SKM-1 (cell line): ENCODE data around the gene GLP2R.
A peak's percentile ranks its signal among the peaks of the same experiment; 100 is the strongest.

ENCODE experiments used
- DNase-seq: peaks from one replicate; lab custom pipeline; 2025; ENCODE audit not compliant: unreplicated experiment; lab: John Stamatoyannopoulos, UW

The GLP2R gene

GRCh38 chr17:9850151-9850550 lies 24.4 kb downstream of the GLP2R start:
- DNase-seq, result no peak

DNA sequence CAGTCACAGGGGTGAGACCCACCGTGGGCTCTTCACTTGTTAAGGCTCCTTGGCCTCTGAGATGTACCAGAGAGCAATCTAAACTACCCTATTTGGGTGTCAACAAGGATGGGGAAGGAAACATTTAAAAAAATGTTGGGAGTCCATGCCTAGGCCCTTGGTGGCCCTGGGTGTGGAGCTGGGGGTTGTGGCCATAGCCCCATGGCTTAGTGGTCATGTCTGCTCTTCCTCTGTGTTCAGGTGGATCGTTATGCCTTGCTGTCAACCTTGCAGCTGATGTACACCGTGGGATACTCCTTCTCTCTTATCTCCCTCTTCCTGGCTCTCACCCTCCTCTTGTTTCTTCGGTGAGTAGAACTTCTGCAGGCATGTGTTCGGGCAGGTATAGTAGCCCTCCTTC lies 28.5 kb downstream of the GLP2R start:
- no peak for DNase-seq

GRCh38 chr17:9855036-9855435 lies 29.3 kb downstream of the GLP2R start:
- no peak for DNase-seq

DNA sequence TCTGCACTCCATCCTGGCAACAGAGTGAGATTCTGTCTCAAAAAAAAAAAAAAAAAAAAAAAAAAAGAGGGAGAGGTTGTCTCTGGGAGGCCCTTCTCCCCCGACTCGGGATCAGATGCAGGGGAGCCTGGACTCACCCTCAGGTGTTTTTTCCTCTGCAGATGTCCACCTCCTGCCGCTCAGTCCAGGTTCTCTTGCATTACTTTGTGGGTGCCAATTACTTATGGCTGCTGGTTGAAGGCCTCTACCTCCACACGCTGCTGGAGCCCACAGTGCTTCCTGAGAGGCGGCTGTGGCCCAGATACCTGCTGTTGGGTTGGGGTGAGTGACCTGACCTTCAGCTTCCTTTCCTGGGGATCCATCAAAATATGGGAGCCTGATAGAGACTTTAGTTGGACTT lies 34.1 kb downstream of the GLP2R start:
- no peak for DNase-seq

DNA sequence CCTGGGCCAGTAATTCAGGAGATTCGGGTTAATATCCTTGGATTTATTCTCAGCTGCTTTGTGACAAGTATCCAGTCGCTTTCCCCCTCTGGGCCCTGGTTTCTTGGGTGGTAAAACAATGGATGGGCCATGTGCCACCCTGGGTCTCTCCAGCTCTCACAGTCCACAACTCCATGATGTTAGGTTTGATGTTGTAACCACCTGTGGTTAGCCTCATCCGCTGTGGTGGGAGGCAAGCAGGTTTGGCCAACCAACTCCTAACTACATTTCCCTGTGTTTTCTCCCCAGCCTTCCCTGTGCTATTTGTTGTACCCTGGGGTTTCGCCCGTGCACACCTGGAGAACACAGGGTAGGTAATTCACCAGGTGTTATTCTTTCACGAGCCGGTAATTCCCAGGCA lies 35.1 kb downstream of the GLP2R start:
- no peak for DNase-seq

- no peak for DNase-seq
These were observed 36.5 kb downstream of the GLP2R start for GRCh38 chr17:9862220-9862619.

DNA sequence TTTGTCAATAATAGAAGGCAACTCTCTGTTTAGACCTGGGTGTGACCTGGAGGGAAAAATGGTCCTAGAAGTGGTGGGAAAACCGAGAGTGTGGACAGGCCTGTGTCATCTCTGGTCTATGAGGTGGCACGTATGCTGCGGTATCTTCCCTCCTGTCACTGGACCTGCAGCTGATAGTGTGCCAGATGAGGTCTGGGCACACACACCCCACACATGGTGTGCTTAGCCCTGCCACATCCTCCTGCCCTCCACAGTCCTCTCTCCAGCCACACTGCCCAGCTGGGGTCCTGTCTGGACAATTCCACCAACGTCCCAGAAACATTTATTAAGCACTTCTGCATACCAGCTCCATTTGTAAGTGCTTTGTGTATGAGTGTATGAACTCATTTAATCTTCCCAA lies 37.2 kb downstream of the GLP2R start:
- DNase-seq, result no peak

GRCh38 chr17:9865586-9865985 lies 39.9 kb downstream of the GLP2R start:
- DNase-seq, result peak; percentile 10

- DNase-seq, result no peak
These were observed 42.8 kb downstream of the GLP2R start for GRCh38 chr17:9868552-9868951.

GRCh38 chr17:9872852-9873251 lies 47.1 kb downstream of the GLP2R start:
- DNase-seq, result no peak

DNA sequence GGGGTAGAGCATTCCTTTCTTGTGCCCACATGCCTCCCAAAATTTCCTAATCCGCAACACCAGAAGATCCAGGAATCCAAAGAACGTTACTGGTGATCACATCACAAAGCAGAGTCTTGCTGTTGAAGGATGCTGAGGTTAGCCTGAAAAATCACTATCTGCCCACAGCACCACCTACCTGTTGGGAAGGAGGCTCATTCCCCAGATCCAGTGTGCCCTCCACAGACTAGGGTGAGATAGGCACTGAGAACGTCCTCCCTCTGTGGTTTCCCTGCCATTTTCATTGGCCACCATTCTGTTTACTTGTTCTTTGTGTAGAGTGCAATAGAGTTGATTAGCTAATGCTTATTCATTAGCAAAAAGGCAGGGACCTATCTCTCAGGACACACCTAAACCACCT lies 49.0 kb downstream of the GLP2R start:
- no peak for DNase-seq

GRCh38 chr17:9875441-9875840 lies 49.7 kb downstream of the GLP2R start:
- DNase-seq, result no peak

DNA sequence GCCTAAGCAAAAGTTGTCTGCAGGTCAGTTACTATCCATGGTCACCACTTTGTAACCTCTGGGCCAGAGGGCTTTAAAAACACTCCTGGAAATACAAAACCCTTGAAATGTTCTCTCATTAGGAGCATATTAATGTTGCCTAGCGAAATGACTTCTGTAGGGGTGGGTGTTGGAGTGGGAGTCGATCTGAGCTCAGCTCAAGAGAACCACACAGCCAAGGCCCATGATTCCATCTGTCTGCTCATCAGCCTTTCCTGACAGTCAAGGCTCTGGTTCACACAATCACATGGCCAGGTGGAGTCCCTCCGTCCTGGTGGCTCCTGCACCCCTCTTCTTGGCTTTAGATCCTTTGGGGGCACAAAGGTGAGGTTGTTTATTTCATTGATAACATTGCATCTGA lies 52.6 kb downstream of the GLP2R start:
- DNase-seq, result no peak

DNA sequence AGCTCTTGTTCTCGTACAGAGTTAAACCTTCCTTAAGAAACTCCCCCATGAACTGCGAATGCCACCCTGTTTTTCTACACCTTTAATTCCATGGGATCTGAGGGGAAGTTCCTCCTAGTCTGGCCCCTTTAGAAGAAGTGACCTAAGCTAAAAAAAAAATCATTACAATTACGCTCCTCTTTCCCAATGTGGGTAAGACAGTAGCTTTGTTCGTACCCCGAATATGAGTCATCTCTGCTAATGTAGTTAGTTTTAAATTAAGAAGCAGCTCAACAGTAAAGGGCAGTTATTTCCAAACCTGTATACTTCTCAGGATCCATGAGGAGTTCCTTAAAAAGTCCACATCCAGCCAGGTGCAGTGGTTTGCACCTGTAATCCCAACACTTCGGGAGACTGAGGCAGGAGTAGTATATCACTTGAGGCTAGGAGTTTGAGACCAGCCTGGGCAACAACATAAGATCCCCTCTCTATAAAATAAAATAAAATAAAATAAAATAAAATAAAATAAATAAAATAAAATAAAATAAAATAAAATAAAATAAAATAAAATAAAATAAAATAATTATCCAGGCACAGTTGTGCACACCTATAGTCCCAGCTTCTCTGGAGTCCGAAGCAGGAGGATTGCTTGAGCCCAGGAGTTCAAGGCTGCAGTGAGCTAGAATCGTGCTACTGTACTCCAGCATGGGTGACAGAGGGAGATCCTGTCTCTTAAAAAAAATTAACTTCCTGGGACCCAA lies 53.2 kb downstream of the GLP2R start:
- no peak for DNase-seq

DNA sequence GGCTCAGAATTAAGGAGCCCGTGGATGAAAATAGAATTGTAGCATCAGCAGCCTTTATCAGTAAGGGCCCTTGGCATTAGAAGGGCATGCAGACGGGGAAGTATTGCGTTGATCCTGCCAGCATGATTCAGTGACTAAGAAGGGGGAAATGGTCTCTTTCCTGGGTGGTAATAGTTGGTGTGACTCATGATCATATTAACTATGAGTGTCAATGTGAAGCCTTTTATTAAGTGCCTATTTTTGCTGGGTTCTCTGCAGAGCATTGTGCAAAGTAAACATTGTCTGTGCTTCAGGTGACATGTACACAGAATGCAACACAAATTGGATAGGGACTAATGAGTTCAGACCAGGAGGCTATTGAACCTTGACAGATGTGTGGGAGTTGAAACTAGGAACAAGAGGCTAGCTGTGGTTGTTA lies 54.9 kb downstream of the GLP2R start:
- no peak for DNase-seq

GRCh38 chr17:9883451-9883850 lies 57.7 kb downstream of the GLP2R start:
- DNase-seq, result no peak

DNA sequence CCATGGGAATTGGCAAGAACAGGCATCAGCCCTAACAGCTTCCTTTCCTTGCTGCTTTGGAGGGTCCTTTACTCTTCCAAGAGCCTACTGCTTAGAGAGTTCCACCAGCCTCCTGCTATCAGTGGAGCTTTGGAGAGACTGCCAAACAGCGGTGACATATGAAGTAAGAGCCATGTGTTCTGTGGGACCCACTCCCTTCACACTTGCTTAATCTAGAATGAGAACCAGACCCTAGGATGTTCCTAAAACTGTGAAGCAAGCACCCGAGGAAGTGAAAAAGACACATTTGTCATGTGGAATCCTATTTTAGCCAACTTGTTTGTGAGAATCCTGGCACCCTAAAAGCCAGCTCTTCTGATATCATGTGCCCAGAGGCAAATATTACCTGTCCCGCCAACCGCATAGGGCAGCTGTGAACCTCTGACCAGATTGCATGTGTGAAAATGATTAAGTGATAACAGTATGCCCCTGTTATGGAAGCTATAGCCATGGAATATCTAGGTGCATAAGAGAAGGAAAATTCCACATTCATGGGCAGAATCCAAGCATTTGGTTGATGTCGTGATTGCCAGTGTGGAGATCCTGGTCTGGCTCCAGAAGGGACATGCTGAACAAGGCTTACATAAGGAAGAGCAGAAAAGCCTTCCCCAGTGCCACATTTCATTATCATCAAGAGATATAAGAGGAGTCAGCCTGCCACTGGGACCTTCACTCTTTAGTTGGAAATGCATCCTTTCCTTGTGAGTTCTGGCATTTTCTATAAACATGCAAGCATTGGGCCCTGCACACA lies 60.6 kb downstream of the GLP2R start:
- DNase-seq, result no peak

DNA sequence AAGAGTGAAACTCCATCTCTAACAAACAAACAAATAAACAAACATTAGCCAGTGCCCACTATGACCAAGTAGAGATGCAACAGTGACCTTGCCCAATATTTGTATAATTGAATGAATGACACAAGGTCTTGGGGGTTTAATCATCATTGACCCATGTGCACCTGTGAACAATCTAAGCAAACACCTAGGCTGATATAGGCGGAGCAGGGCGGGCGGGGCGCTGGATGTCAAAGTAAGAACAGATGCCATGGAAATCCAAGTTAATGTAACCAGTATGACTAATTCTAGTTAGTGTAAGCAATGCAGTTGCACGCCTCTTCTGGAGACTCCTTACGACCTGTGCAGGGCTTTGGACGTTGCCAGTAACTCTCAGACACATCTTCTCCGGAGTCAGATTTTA lies 61.8 kb downstream of the GLP2R start:
- DNase-seq, result no peak

DNA sequence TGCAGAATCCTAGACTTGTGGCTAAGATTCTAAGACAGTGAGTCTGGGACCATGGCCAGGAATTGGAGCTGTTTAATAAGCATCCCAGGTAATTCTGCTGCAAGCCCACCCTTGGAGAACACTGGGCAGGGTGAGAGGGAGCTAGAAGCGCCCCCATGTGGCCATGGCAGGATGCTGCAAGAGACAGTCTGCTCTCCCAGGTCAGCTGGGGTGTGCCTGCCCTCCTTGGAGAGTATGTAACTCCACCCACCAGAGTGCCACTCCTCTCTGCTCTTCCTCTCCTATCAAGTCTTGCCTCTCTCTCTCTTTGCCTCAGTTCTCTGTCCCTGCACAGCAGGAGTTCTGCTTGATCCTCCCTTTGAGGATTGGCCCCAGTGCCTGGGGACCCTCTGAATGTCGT lies 64.4 kb downstream of the GLP2R start:
- no peak for DNase-seq

DNA sequence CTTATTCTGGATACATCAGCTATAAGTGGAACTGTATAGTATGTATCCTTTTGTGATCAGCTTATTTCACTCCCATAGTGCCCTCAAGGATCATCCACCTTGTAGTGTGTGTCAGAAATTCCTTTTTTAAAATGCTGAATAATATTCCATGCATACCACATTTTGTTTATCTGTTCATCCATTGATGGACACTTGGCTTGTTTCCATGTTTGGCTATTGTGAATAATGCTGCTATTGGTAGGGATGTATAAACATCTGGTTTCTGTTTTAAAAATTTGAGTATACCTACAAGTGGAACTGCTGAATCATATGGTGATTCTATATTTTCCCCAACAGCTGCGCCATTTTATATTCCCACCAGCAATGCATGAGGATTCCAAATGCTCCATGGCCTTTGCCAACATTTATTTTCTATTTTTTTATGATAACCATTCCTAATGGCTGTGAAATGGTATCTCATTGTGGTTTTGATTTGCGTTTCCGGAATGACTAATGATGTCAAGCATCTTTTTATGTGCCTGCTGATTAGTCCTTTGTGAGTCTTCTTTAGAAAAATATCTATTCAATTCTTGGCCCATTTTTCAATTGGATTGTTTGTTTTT lies 67.8 kb downstream of the GLP2R start:
- DNase-seq, result no peak

DNA sequence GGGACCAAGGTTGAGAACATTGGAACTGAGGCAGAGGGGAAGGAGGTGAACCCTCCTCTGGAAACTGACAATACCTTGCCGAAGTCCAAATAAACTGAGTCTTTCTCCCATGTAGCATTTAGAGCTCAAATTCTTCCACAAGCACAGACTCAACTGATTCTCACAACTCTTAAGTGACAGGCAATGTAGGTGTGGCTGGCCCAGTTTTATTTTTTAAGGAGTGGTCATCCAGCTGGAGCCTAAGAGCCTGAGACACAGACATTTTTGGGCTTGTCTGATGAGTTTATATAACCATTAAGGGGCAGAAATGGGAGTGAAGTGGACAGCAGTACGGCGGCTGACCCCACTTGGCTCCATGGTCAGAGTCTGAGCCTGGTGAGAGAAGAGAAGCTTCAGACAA lies 68.5 kb downstream of the GLP2R start:
- no peak for DNase-seq

DNA sequence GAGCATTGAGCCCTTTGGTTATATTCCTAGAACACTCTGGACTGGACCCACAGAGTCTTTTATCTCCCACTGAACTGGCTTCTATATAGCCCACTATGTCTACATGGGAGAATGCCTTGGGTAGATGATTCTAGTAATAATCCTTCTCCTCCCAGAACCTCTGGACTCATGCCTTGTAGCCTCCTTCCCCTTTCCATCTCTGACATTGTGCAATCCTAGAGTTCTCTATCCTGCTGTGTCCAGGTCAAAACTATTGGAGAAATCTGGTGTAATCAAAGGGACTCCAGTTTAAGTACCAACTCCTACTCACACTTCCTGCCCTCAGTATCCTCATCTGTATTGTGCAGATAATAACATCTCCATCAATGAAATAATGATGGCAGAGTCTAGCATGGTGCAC lies 70.2 kb downstream of the GLP2R start:
- no peak for DNase-seq
